Pancreas (tissue), 10 donors: ENCODE measurements around the gene GGNBP2. TPM values are rescaled to one million over a fixed set of nuclear protein-coding genes. Genes with fewer than 3 reads are reported as not detected.

Source experiments
- ATAC-seq, 4 donors: fragments of 200-7000 bp; cut with Tn5 transposase; one replicate each; pipeline versions ENCODE4 v1.8.0 to v1.9.1; 2020; ENCODE audit warnings: mild to moderate bottlenecking in 4 of 4, moderate library complexity in 4 of 4
- DNase-seq, 6 donors: peaks; one replicate each; pipeline ENCODE4 v3.0.0-alpha.2; 2020
- FAIRE-seq: peaks from 2 replicates; lab custom pipeline; 2012; peaks lifted over from hg19 to GRCh38; lab: Jason Lieb, UNC
- H3K27ac ChIP-seq, 4 donors: fragments of 200-600 bp; sonication (generic); 1 replicate in 3 of 4; 2 replicates in 1 of 4; pipeline versions ENCODE4 v1.5.0 to v1.8.0; 2020
- H3K27me3 ChIP-seq, 4 donors: fragments of 200-600 bp; one replicate each; pipeline ENCODE4 v1.8.0; 2021
- H3K36me3 ChIP-seq, 3 donors: fragments of 200-600 bp; sonication (generic) in 1 of 3; one replicate each; pipeline versions ENCODE4 v1.5.0 to v1.8.0; 2020 to 2021
- H3K4me1 ChIP-seq, 3 donors: fragments of 200-600 bp; one replicate each; pipeline ENCODE4 v1.8.0; 2021
- H3K4me3 ChIP-seq, 4 donors: fragments of 200-600 bp; sonication (generic) in 2 of 4; one replicate each; pipeline versions ENCODE4 v1.5.0 to v1.8.0; 2020 to 2021
- H3K9me3 ChIP-seq, 4 donors: fragments of 200-600 bp; one replicate each; pipeline ENCODE4 v1.8.0; 2021
- CTCF ChIP-seq, 4 donors: fragments of 200-600 bp; sonication (generic) in 3 of 4; IDR thresholded peaks; one replicate each; pipeline versions ENCODE4 v1.5.0 to v1.8.0; 2021; ENCODE audit warnings: antibody characterized with exemption in 4 of 4
- WGBS, 2 donors: extraction: QIAGEN DNeasy Blood & Tissue Kit; methylation state at CpG; one replicate each; pipeline ENCODE4 v1.1.7; 2013; 5-methylcytosine and 5-hydroxymethylcytosine counted together
- intact Hi-C, 3 donors: fragments of 100-400 bp; cut with DNase I; formaldehyde crosslinking; loops; one replicate each; pipeline versions ENCODE4 v1.11.1 to v1.14.2; 2022
- polyA plus RNA-seq, 2 donors: library from polyadenylated mRNA; stranded (reverse); fragments of 200-250 nt; gene quantifications; one replicate each; pipeline ENCODE4 v1.2.3, GENCODE V29; 2013
- total RNA-seq, 6 donors: library from RNA; stranded (reverse); fragmentation: NEBNext Ultra II Directional in 4 of 6; extraction: Animal tissue kit (Norgen Biotek cat#: 25700) in 4 of 6; gene quantifications; one replicate each; pipeline versions ENCODE4 v1.2.1 to v1.2.4, GENCODE V29; 2021 to 2023
- donor health status: healthy with polysubstance abuse.
- donor health status: DM: no; HTN: no; CAD: no; lungs with moderate emphysema.
- donor health status: DM: no; HTN: no; CAD: no.
- donor health status: control.
- donor health status: control.
- donor health status: Bipolar disorder and iron deficiency.
- donor health status: DM: yes; HTN: yes; CAD: no.
- donor health status: DM: no; HTN: no; CAD: no.
- donor health status: DM: no; HTN: no; CAD: no.
- donor health status: DM: yes; HTN: yes; CAD: no.

GGNBP2 gene
- total and polyA plus RNA-seq, 8 donors = 27.3 to 41.8 (median 36.7) TPM

- Histone ChIP-seq H3K36me3 (no peaks in the 10 kb centered on the region), H3K4me3 (no peak overlapping the region), H3K9me3 (no peaks in the 10 kb centered on the region), H3K4me1 (peaks cover 15 to 28% (median 18%) of the 10 kb centered on the region in 3 donors), H3K27me3 (no peaks in the 10 kb centered on the region), H3K27ac (no peak overlapping the region)
- TF ChIP-seq CTCF (IDR thresholded peaks at IDR 0.05) = no peak
- intact Hi-C loops = no loop called here
- DNase-seq = no peak
- ATAC-seq = no peak
- FAIRE-seq = no peak
- WGBS, 2 donors = 94 to 95% methylated on average over 15 of the region's 15 CpGs
Observed at GRCh38 chr17:36542755-36543154, 2.0 kb upstream of the GGNBP2 start.

- H3K36me3 ChIP-seq = no peaks in the 10 kb centered on the region
- peak; percentile 1 to 10 (median 5) for ATAC-seq
- intact Hi-C loops = no loop called here
- H3K27ac ChIP-seq = peak overlapping the region; percentile 98 to 99 (median 99)
- peaks cover 20 to 39% (median 29%) of the 10 kb centered on the region in 3 donors for H3K4me1 ChIP-seq
- FAIRE-seq = no peak
- peak in 5 of 6 donors; percentile 25 to 62 (median 43) for DNase-seq
- H3K27me3 ChIP-seq = no peaks in the 10 kb centered on the region
- TF ChIP-seq CTCF (IDR thresholded peaks at IDR 0.05) = no peak
- WGBS, 2 donors = 0% methylated on average over 10 of the region's 10 CpGs
- peak overlapping the region; percentile 68 to 97 (median 95) for H3K4me3 ChIP-seq
- H3K9me3 ChIP-seq = no peaks in the 10 kb centered on the region
Observed at GRCh38 chr17:36544044-36544306, 744 bp upstream of the GGNBP2 start.

- Histone ChIP-seq H3K4me1 (peaks cover 20 to 40% (median 29%) of the 10 kb centered on the region in 3 donors), H3K27me3 (no peaks in the 10 kb centered on the region), H3K4me3 (peak overlapping the region; percentile 68 to 97 (median 95)), H3K36me3 (no peaks in the 10 kb centered on the region), H3K9me3 (no peaks in the 10 kb centered on the region), H3K27ac (peak overlapping the region; percentile 98 to 99 (median 99))
- intact Hi-C loops = no loop called here
- no peak for TF ChIP-seq CTCF (IDR thresholded peaks at IDR 0.05)
- ATAC-seq (peak; percentile 33 to 57 (median 52)), FAIRE-seq (no peak), DNase-seq (no peak)
- 0 to 1% methylated on average over 14 to 37 of the region's 38 CpGs for WGBS, 2 donors
Observed at GRCh38 chr17:36545077-36545464, 352 bp downstream of the GGNBP2 start.

GRCh38 chr17:36545465-36546417 lies 1.0 kb downstream of the GGNBP2 start:
- H3K9me3 ChIP-seq = no peaks in the 10 kb centered on the region
- no peak for TF ChIP-seq CTCF (IDR thresholded peaks at IDR 0.05)
- H3K27ac ChIP-seq = peak overlapping the region; percentile 98 to 99 (median 99)
- peaks cover 20 to 45% (median 29%) of the 10 kb centered on the region in 3 donors for H3K4me1 ChIP-seq
- H3K27me3 ChIP-seq = no peaks in the 10 kb centered on the region
- intact Hi-C loops = no loop called here
- ATAC-seq = peak; percentile 84 to 91 (median 89)
- DNase-seq = peak; percentile 95 to 99 (median 98)
- no peaks in the 10 kb centered on the region for H3K36me3 ChIP-seq
- WGBS, 2 donors = 0% methylated on average over 41 to 60 of the region's 60 CpGs
- no peak for FAIRE-seq
- H3K4me3 ChIP-seq = peak overlapping the region; percentile 68 to 97 (median 95)
